HG02884 (cell line): ENCODE data around the gene BRD3.
A peak's percentile ranks its signal among the peaks of the same experiment; 100 is the strongest.

Experiments used
- ATAC-seq: cut with Tn5 transposase; IDR thresholded peaks from one replicate; pipeline ENCODE4 v1.9.1; 2021; ENCODE audit warnings: mild to moderate bottlenecking, moderate library complexity; ENCODE audit not compliant: unreplicated experiment

BRD3 gene

DNA sequence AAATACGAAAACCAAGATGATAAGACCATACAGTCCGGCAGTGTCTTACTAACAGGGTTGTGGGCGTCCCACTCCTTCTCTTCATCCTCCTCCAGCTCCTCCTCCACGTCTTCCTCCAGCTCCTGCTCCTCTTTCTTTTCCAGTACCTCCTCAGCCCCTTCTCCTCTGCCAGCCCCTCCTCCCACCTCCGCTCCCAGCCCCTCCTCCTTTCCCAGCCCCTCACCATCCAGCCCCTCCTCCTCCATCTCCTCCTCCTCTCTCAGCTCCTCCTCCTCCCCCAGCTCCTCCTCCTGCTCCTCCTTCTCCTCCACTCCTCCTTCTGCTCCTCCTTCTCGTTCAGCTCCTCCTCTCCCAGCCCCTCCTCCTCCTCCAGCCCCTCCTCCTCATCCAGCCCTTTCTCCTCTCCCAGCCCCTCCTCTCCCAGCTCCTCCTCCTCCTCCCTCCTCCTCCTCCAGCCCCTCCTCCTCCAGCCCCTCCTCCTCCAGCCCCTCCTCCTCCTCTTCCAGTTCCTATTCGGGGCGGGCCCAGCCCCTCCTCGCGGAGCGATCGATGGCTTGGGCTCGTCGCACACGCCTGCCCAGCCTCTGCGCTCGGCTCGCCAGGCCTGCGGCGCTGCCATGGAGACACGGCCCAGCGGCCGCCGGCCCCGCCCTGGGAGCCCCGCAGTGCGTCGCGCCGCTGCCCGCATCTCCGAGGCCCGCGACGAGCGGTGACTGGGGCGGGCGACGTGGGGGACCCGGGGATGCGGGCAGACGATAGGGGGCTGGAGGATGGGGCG is 42.8 kb downstream of the BRD3 start, which contains the start of gene BRD3OS:
BRD3OS (plus strand) TSS at position 654 of the 778 bp plus-strand sequence. CDS start 1,267 bp downstream, outside the sequence.
- ATAC-seq: peak; percentile 82

DNA sequence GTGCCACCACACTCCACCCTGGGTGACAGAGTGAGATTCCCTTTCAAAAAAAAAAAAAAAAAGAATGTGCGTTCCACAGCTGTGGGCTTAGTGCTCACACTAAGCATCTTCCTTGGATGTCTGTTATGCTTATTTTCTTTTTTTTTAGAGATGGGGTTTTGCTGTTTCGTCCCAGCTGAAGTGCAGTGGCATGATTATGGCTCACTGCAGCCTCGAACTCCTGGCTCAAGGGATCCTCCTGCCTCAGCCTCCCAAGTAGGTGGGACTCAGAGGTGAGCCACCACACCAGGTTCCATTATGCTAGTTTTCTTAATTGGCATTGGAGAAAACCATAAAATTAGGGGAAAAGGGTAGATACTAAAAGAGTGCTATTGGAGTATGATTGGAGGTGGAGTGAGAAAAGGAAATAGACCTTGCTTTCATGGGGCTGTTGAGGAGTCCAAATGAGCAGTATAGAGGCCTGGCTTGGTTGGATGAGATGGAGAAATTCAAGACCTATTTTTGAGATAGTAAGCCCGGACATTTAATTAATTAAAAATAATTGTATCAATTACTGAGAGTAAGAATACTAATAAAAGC is 43.5 kb downstream of the BRD3 start:
- no peak for ATAC-seq

GRCh38 chr9:134014946-134015345 is 52.9 kb downstream of the BRD3 start:
- no peak for ATAC-seq

DNA sequence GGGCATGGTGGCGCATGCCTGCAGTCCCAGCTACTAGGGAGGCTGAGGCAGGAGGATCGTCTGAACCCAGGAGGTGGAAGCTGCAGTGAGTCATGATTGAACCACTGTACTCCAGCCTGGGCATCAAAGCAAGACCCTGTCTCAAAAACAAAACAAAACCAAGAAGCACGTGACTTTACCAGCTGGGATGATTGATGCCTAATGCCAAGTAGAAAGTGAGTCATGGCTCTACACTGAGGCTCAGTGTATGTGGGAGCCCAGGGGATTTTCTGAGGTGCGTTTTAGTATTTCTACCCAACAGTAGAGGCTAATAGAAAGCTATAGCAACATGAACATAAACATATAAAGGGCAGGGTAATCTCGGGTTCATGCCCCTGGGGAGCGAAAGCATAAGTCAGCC is 56.4 kb downstream of the BRD3 start:
- no peak for ATAC-seq

GRCh38 chr9:134010310-134011173 is 57.3 kb downstream of the BRD3 start:
- no peak for ATAC-seq

GRCh38 chr9:134007571-134007970 is 60.3 kb downstream of the BRD3 start:
- no peak for ATAC-seq

GRCh38 chr9:134007150-134007549 is 60.7 kb downstream of the BRD3 start:
- ATAC-seq: no peak

- no peak for ATAC-seq
Observed at GRCh38 chr9:134005381-134005780, 62.4 kb downstream of the BRD3 start.

DNA sequence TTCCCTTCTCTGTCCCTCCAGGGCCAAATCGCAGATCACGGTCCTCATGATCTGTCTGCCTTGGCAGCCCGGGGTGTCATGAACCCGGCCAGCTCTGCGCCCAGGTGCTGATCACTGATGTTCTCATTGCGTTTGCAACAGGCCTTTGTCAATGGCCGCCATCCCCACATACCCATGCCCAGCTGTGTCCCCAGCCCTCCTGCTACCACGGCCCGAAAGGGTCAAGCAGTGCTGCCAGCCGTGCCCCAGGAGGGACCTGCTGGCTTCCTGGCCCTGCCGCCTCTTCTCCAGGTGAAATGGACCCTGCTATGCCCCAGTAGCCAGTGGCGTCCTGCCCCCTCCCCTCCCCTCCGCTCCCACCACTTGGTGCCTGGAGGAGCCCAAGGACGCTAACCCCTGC is 62.9 kb downstream of the BRD3 start:
- ATAC-seq: no peak

GRCh38 chr9:134004131-134004873 is 63.5 kb downstream of the BRD3 start:
- no peak for ATAC-seq

DNA sequence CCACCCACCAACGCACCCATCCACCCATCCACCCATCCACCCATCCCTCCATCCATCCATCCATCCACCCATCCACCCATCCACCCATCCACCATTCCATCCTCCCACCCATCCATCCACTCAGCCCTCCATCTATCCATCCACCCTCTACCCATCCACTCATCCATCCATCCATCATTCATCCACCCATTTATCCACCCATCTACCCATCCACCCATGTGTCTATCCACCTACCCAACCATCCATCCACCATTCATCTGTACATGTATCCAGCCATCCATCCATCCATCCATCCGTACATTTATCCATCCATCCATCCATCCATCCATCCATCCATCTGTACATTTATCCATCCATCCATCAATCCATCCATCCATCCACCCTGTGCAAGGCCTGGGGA is 64.6 kb downstream of the BRD3 start:
- ATAC-seq: no peak

GRCh38 chr9:134002796-134003195 is 65.0 kb downstream of the BRD3 start:
- no peak for ATAC-seq

GRCh38 chr9:133999851-134000265 is 68.0 kb downstream of the BRD3 start:
- ATAC-seq: no peak

- no peak for ATAC-seq
Observed at GRCh38 chr9:133998915-133999595, 68.8 kb downstream of the BRD3 start.

- ATAC-seq: no peak
Observed at GRCh38 chr9:133997584-133997983, 70.2 kb downstream of the BRD3 start.

DNA sequence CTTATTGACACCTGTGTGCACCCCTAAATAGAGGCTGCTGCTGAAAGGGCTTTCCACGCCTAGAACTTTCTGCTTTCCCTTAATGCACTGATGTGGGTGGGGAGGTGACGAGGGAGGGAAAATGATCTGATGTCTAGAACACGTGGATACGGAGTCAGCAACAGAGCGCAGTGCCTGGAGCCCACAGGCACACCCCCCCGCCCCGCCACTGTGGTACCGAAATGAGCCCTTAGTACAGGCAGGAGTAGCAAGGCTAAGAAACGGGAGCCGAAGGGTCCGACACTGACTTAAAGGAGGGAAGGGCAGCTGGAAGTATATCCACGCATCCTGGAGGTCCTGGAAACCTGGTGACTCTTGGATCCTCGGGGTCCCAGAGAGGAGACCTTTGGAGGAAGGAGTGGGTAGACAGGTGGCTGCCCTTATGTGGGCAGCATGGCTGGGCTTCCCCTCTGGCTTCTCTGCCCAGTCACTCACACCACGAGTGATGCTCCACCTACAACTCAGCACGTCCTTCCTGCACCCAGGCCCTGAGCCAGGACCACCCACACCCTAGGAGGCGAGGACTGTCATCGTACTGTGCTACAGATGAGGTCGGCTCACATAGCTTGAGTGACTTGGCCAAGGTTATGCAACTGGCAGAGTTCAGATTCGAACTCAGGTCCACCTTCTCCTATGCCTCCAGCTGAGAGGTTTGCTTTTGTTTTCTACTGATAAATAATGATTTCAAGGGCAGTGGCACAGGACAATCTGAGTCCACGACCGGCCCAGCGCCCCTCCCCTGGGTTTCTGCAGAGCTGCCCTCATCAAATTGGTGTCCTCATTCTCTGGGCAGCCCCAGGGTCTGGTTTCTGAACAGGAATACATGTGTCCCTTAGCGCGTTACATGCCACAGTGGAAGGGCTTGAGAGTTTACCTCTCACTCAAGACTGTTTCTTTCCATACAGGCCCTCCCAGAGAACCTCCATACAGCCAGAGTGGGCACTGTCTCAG is 71.0 kb downstream of the BRD3 start:
- ATAC-seq: no peak

DNA sequence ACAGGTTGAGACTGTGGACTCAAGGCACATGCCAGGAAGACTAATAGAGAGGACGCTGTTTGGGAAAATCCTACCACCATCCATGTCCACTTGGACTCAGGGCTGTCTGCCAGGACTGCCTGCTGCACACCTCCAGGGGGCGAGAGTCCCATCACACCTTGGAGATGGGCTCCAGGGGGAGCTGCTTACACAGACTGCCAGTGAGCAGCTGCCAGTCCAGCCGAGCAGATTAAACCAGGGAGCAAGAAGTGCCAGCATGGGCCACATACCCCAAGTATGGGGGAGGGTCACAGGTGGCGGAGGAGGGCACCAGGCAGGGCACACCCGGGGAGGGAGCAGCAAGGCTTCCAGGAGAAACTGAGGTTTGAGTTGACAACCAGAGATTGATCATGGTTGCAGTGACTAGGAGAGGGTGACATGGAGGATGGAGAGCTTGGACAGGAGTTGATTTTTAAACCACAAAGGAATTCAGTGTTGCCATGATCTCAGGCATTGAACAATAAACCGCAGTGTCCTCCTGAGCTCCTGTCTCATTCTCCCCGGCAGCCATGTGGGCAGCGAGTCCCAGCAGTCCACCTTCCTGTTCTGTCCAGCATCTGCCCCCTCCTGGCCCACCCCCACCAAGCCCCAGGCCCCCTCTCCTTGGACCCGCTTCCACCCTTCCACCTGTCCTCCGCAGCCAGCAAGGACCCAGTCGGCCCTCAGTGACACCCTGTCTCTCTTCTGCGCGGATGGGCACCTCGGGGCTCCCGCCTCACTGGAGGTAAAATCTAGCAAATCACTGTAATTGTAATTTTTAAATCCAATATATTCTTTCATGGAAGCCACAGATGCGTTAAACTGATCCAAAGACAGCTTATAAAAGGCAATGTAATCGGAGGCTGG is 72.6 kb downstream of the BRD3 start:
- ATAC-seq: no peak

DNA sequence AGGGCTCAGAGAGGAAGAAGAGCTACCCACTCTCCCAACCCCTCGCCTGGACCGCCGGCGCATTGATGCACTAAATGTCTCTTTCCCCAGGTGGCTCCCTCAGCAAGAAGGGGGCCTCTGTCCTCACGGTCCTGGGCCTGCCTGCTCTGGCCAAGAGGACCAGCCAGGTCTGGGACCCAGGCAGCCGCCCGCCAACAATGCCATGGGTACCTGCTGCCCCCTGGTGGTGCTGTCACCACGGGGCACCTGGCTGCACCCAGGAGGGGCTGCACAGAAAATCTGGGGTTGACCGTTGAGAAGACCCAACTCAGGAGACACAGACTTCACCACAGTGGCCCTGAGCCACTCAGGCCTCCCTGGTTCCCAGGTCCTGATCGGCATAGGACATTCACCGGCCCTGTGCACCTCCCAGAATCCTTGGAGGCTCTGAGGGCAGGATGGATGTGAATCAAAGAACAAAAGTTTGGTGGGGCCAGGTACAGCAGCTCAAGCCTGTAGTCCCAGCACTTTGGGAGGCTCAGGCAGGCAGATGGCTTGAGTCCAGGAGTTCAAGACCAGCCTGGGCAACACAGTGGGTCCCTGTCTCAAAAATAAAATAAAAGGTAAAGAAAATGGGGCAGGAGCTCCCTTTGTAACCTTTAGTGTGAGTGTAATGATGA is 73.3 kb downstream of the BRD3 start:
- no peak for ATAC-seq
